Measurements from ENCODE around the gene SPTBN1.

Gene SPTBN1

GRCh38 chr2:54671875-54672589 lies 215.9 kb downstream of the SPTBN1 start:
- TF ChIP-seq GATA3 (IDR thresholded peaks at IDR 0.05; ENCODE audit: low read depth, low read length) (no peak), GATA2 (IDR thresholded peaks at IDR 0.05; ENCODE audit: low read depth, low read length) (no peak)

- no peak for TF ChIP-seq GATA2 (IDR thresholded peaks at IDR 0.05; ENCODE audit: low read depth, low read length)
- no peak for TF ChIP-seq GATA3 (IDR thresholded peaks at IDR 0.05; ENCODE audit: low read depth, low read length)
Measured at GRCh38 chr2:54672590-54673456, 216.7 kb downstream of the SPTBN1 start.

- TF ChIP-seq GATA2 (IDR thresholded peaks at IDR 0.05; ENCODE audit: low read depth, low read length): no peak
Measured at GRCh38 chr2:54673501-54673998, 217.4 kb downstream of the SPTBN1 start.

GRCh38 chr2:54675281-54675680 lies 219.2 kb downstream of the SPTBN1 start:
- no peak for TF ChIP-seq GATA2 (IDR thresholded peaks at IDR 0.05; ENCODE audit: low read depth, low read length)

DNA sequence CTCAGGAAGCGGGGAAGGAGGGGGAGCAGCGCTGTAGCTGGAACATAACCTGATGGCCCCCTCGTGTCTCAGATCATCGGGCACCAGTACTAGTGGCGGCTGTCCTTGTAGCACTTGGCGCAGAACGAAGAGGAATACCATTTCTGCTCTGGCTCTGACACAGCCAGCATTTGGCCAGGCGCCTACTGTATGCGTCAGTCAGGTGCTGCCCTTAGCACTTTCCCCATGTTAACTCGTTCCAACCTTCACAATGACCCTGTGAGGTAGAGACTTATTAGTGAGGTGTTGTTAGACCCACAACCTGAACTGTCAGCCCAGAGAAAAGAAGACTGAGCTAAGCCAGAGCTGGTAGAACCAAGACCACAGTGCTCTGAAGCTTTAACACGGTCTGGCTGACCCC lies 219.6 kb downstream of the SPTBN1 start:
- no peak for TF ChIP-seq GATA3 (IDR thresholded peaks at IDR 0.05; ENCODE audit: low read depth, low read length)
- TF ChIP-seq GATA2 (IDR thresholded peaks at IDR 0.05; ENCODE audit: low read depth, low read length): no peak

- TF ChIP-seq GATA2 (IDR thresholded peaks at IDR 0.05; ENCODE audit: low read depth, low read length) (no peak), GATA3 (IDR thresholded peaks at IDR 0.05; ENCODE audit: low read depth, low read length) (no peak)
Measured at GRCh38 chr2:54676656-54677055, 220.5 kb downstream of the SPTBN1 start.

DNA sequence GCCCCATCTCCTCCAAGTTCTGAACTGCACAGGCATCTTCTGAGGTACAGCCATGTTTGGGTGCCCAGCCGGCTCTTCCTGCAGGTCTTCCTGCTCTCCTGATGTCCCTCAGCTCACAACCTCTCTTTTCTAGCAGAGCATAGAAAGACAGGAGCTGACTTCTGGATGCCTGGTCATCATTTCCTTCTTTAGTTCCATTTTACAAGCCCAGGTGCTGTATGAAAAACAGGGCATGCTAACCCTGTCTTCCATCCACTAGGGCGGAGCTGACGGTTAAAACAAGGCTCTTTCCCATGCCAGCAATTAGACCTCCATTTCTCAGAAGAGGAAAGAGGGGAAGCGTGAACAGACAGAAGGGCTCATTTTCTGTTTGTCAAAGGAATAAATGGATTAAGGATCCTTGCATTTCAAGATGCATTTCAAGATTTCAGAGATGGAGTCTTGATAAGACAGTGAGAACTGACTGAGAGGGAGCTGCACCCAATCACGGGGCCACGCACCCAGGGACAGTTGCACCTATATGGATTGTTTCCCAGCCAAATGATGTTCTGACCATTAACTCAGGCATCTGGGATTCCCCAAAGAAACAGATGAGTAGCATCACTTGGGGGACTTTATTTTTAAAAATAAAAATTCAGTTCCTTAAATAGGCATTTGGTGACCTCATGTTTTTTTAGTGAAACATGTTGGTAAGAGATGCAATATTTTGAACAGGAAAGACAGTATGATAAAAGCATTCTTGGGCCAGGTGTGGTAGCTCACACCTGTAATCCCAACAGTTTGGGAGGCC lies 221.5 kb downstream of the SPTBN1 start:
- no peak for TF ChIP-seq GATA3 (IDR thresholded peaks at IDR 0.05; ENCODE audit: low read depth, low read length)

DNA sequence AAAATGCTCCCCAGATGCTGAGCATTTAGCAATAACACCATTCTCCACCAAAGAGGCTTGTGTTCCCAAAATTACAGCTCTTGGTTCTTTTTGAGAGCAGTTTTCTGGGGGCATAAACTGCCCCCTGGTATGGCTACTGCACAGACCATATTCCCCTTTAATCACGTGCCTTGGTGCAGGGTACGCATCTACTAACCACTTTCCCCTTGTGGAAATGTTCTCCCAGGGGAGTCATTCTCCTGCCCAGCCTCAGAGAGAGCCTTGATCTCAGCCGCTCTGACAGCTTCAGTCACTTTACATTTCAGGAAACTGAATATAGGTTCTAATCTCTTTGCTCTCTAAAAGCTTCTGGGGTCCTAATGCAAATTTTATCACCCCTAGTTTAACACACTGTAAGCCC lies 222.6 kb downstream of the SPTBN1 start:
- TF ChIP-seq GATA2 (IDR thresholded peaks at IDR 0.05; ENCODE audit: low read depth, low read length): no peak
- TF ChIP-seq GATA3 (IDR thresholded peaks at IDR 0.05; ENCODE audit: low read depth, low read length): no peak

- no peak for TF ChIP-seq GATA2 (IDR thresholded peaks at IDR 0.05; ENCODE audit: low read depth, low read length)
- no peak for TF ChIP-seq GATA3 (IDR thresholded peaks at IDR 0.05; ENCODE audit: low read depth, low read length)
Measured at GRCh38 chr2:54680397-54681041, 224.4 kb downstream of the SPTBN1 start.

DNA sequence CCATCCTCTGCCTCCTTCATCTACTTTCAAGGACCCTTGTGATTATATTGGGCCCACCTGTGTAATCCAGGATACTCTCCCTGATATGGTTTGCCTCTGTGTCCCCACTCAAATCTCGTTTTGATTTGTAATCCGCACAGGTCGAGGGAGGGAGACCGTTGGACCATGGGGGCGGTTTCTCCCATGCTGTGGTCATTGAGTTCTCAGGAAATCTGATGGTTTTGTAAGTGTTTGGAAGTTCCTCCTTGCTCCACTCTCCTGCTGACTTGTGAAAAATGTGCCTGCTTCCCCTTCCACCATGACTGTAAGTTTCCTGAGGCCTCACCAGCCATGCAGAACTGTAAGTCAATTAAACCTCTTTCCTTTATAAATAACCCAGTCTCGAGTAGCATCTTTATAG lies 225.3 kb downstream of the SPTBN1 start:
- TF ChIP-seq GATA2 (IDR thresholded peaks at IDR 0.05; ENCODE audit: low read depth, low read length): no peak
- no peak for TF ChIP-seq GATA3 (IDR thresholded peaks at IDR 0.05; ENCODE audit: low read depth, low read length)

GRCh38 chr2:54683596-54683995 lies 227.5 kb downstream of the SPTBN1 start:
- no peak for TF ChIP-seq GATA3 (IDR thresholded peaks at IDR 0.05; ENCODE audit: low read depth, low read length)
- TF ChIP-seq GATA2 (IDR thresholded peaks at IDR 0.05; ENCODE audit: low read depth, low read length): no peak

- no peak for TF ChIP-seq GATA3 (IDR thresholded peaks at IDR 0.05; ENCODE audit: low read depth, low read length)
- TF ChIP-seq GATA2 (IDR thresholded peaks at IDR 0.05; ENCODE audit: low read depth, low read length): no peak
Measured at GRCh38 chr2:54685263-54685775, 229.2 kb downstream of the SPTBN1 start.

GRCh38 chr2:54687595-54688152 lies 231.5 kb downstream of the SPTBN1 start:
- no peak for TF ChIP-seq GATA2 (IDR thresholded peaks at IDR 0.05; ENCODE audit: low read depth, low read length)
- TF ChIP-seq GATA3 (IDR thresholded peaks at IDR 0.05; ENCODE audit: low read depth, low read length): no peak

All from SH-SY5Y (cell line).